Aorta (tissue), 5 donors: ENCODE measurements around the gene AKAP6. TPM values are rescaled to one million over a fixed set of nuclear protein-coding genes. Genes with fewer than 3 reads are reported as not detected.

ENCODE experiments used
- ATAC-seq: fragments of 200-7000 bp; cut with Tn5 transposase; one replicate; pipeline ENCODE4 v1.9.1; 2022; ENCODE audit warnings: moderate library complexity; ENCODE audit not compliant: low FRiP score
- DNase-seq, 2 donors: peaks; one replicate each; pipeline ENCODE4 v3.0.0-alpha.2; 2020
- H3K27ac ChIP-seq, 2 donors: one replicate each; pipeline ENCODE4 v1.5.1; 2013; ENCODE audit warnings: low read length in 2 of 2, mild to moderate bottlenecking in 2 of 2, moderate library complexity in 2 of 2, control low read depth in 1 of 2, inconsistent platforms in 1 of 2, low read depth in 1 of 2
- H3K27me3 ChIP-seq, 2 donors: one replicate each; pipeline ENCODE4 v1.6.1; 2013; ENCODE audit warnings: control low read depth in 1 of 2, low read length in 1 of 2, mild to moderate bottlenecking in 1 of 2, moderate library complexity in 1 of 2; ENCODE audit not compliant: insufficient read depth in 2 of 2, control insufficient read depth in 1 of 2
- H3K36me3 ChIP-seq, 2 donors: one replicate each; pipeline ENCODE4 v1.6.1; 2013; ENCODE audit warnings: control low read depth in 1 of 2, low read length in 1 of 2, mild to moderate bottlenecking in 1 of 2; ENCODE audit not compliant: insufficient read depth in 2 of 2, control insufficient read depth in 1 of 2
- H3K4me1 ChIP-seq, 2 donors: one replicate each; pipeline ENCODE4 v1.6.1; 2013; ENCODE audit warnings: low read length in 2 of 2, control low read depth in 1 of 2, mild to moderate bottlenecking in 1 of 2, moderate library complexity in 1 of 2; ENCODE audit not compliant: insufficient read depth in 2 of 2, control insufficient read depth in 1 of 2
- H3K4me3 ChIP-seq, 2 donors: one replicate each; pipeline ENCODE4 v1.5.1; 2013; ENCODE audit warnings: low read length in 2 of 2, control low read depth in 1 of 2, mild to moderate bottlenecking in 1 of 2
- H3K9me3 ChIP-seq: one replicate; pipeline ENCODE4 v1.6.1; 2013; ENCODE audit warnings: mild to moderate bottlenecking, low read length; ENCODE audit not compliant: control insufficient read depth
- WGBS, 2 donors: extraction: QIAGEN DNeasy Blood & Tissue Kit; methylation state at CpG; one replicate each; pipeline ENCODE4 v1.1.7; 2013; 5-methylcytosine and 5-hydroxymethylcytosine counted together
- intact Hi-C, 2 donors: fragments of 100-400 bp; cut with DNase I; formaldehyde crosslinking; loops; one replicate each; pipeline versions ENCODE4 v1.14.2 to v1.15.0; 2022
- polyA plus RNA-seq, 2 donors: library from polyadenylated mRNA; stranded (reverse); fragments of 200-250 nt; gene quantifications; one replicate each; pipeline ENCODE4 v1.2.3, GENCODE V29; 2013
- total RNA-seq, 2 donors: library from RNA; stranded (reverse); fragmentation: NEBNext Ultra II Directional; extraction: Animal tissue kit (Norgen Biotek cat#: 25700); gene quantifications; one replicate each; pipeline ENCODE4 v1.2.1, GENCODE V29; 2021
- donor health status: healthy with polysubstance abuse.
- donor health status: Bipolar disorder and iron deficiency.
- donor health status: DM: no; HTN: no; CAD: no.
- donor health status: DM: no; HTN: no; CAD: no.
- donor health status: DM: yes; HTN: yes; CAD: no.

Gene AKAP6
- total and polyA plus RNA-seq, 4 donors, result 7.4 to 211 (median 46.6) TPM

- Histone ChIP-seq H3K36me3 (no peaks in the 10 kb centered on the region), H3K27ac (peak overlapping the region; percentile 36 to 67), H3K4me1 (peaks cover 1 to 14% of the 10 kb centered on the region in 2 donors), H3K27me3 (no peaks in the 10 kb centered on the region), H3K9me3 (no peaks in the 10 kb centered on the region), H3K4me3 (peak overlapping the region; percentile 61 to 69)
- ATAC-seq, result peak; percentile 57
- intact Hi-C loops, result no loop called here
- no peak for DNase-seq
- WGBS, 2 donors, result 5 to 7% methylated on average over 5 of the region's 5 CpGs
These were observed 165.7 kb downstream of the AKAP6 start for GRCh38 chr14:32494609-32495434.

- no peak for DNase-seq
- intact Hi-C loops, result no loop called here
- Histone ChIP-seq H3K4me3 (peak overlapping the region; percentile 38 to 61), H3K4me1 (peaks cover 1 to 15% of the 10 kb centered on the region in 2 donors), H3K27me3 (no peaks in the 10 kb centered on the region), H3K27ac (peak overlapping the region; percentile 36 to 67), H3K36me3 (no peaks in the 10 kb centered on the region), H3K9me3 (no peaks in the 10 kb centered on the region)
- no peak for ATAC-seq
- 8 to 10% methylated on average over 6 of the region's 6 CpGs for WGBS, 2 donors
These were observed 166.3 kb downstream of the AKAP6 start for GRCh38 chr14:32495435-32495734.

GRCh38 chr14:32497248-32497647, 168.2 kb downstream of the AKAP6 start:
- H3K9me3 ChIP-seq, result no peaks in the 10 kb centered on the region
- H3K27me3 ChIP-seq, result no peaks in the 10 kb centered on the region
- intact Hi-C loops, result no loop called here
- H3K4me3 ChIP-seq, result peak overlapping the region in 1 of 2 donors; percentile 39
- H3K27ac ChIP-seq, result no peak overlapping the region
- no peak for DNase-seq
- H3K36me3 ChIP-seq, result no peaks in the 10 kb centered on the region
- no peak for ATAC-seq
- peaks cover 3 to 17% of the 10 kb centered on the region in 2 donors for H3K4me1 ChIP-seq

GRCh38 chr14:32507029-32507984, 178.2 kb downstream of the AKAP6 start:
- 78 to 85% methylated on average over 4 of the region's 4 CpGs for WGBS, 2 donors
- intact Hi-C loops, result loop anchor here (5.0 to 10.0 kb wide), 2 partner anchors 70 to 73 kb away; no protein-coding TSS in a partner anchor

GRCh38 chr14:32508281-32508680, 179.2 kb downstream of the AKAP6 start:
- no peaks in the 10 kb centered on the region for H3K9me3 ChIP-seq
- ATAC-seq (no peak), DNase-seq (no peak)
- intact Hi-C loops, result loop anchor here (5.0 to 10.0 kb wide), 2 partner anchors 71 to 73 kb away; no protein-coding TSS in a partner anchor
- H3K4me3 ChIP-seq, result no peak overlapping the region
- H3K27me3 ChIP-seq, result no peaks in the 10 kb centered on the region
- no peak overlapping the region for H3K27ac ChIP-seq
- 61 to 72% methylated on average over 2 of the region's 2 CpGs for WGBS, 2 donors
- peaks cover 0 to 6% of the 10 kb centered on the region in 2 donors for H3K4me1 ChIP-seq
- H3K36me3 ChIP-seq, result no peaks in the 10 kb centered on the region

More at GRCh38 chr14:32507029-32507984, 178.2 kb downstream of the AKAP6 start:
- Histone ChIP-seq H3K4me1 (peaks cover 0 to under 1% of the 10 kb centered on the region in 2 donors), H3K4me3 (no peak overlapping the region), H3K36me3 (no peaks in the 10 kb centered on the region), H3K9me3 (no peaks in the 10 kb centered on the region), H3K27me3 (no peaks in the 10 kb centered on the region), H3K27ac (peak overlapping the region in 1 of 2 donors; percentile 64)
- ATAC-seq, result no peak
- DNase-seq, result no peak

GRCh38 chr14:32509632-32510187, 180.6 kb downstream of the AKAP6 start:
- peak; percentile 78 for ATAC-seq
- peak; percentile 81 to 90 for DNase-seq
- Histone ChIP-seq H3K27me3 (no peaks in the 10 kb centered on the region), H3K36me3 (no peaks in the 10 kb centered on the region), H3K4me3 (peak overlapping the region in 1 of 2 donors; percentile 11), H3K27ac (peak overlapping the region; percentile 1 to 98), H3K4me1 (peaks cover 0 to 6% of the 10 kb centered on the region in 2 donors), H3K9me3 (no peaks in the 10 kb centered on the region)
- WGBS, 2 donors, result 1 to 7% methylated on average over 10 of the region's 10 CpGs
- intact Hi-C loops, result loop anchor here (5.0 to 10.0 kb wide), 4 partner anchors 37 to 257 kb away; no protein-coding TSS in a partner anchor

GRCh38 chr14:32510815-32511214, 181.7 kb downstream of the AKAP6 start:
- no peak for DNase-seq
- 20 to 23% methylated on average over 3 of the region's 3 CpGs for WGBS, 2 donors
- H3K27me3 ChIP-seq, result no peaks in the 10 kb centered on the region
- H3K9me3 ChIP-seq, result no peaks in the 10 kb centered on the region
- H3K27ac ChIP-seq, result peak overlapping the region in 1 of 2 donors; percentile 58
- H3K4me1 ChIP-seq, result peaks cover 0 to 6% of the 10 kb centered on the region in 2 donors
- H3K36me3 ChIP-seq, result no peaks in the 10 kb centered on the region
- intact Hi-C loops, result loop anchor here (5.0 kb wide), 2 partner anchors 39 to 259 kb away; no protein-coding TSS in a partner anchor
- H3K4me3 ChIP-seq, result no peak overlapping the region
- ATAC-seq, result no peak

GRCh38 chr14:32512348-32512747, 183.2 kb downstream of the AKAP6 start:
- Histone ChIP-seq H3K36me3 (no peaks in the 10 kb centered on the region), H3K27ac (no peak overlapping the region), H3K27me3 (no peaks in the 10 kb centered on the region), H3K9me3 (no peaks in the 10 kb centered on the region), H3K4me3 (no peak overlapping the region), H3K4me1 (peaks cover 0 to 6% of the 10 kb centered on the region in 2 donors)
- intact Hi-C loops, result loop anchor here (5.0 kb wide), 2 partner anchors 40 to 260 kb away; no protein-coding TSS in a partner anchor
- ATAC-seq, result no peak
- no peak for DNase-seq
- 58 to 60% methylated on average over 3 of the region's 3 CpGs for WGBS, 2 donors
